Uterus (tissue), 4 donors: Measurements from ENCODE around the gene ID3. TPM values are rescaled to one million over a fixed set of nuclear protein-coding genes. Genes with fewer than 3 reads are reported as not detected.

ENCODE experiments used
- DNase-seq, 2 donors: peaks; one replicate each; pipeline ENCODE4 v3.0.0-alpha.2; 2019 to 2020
- H3K27ac ChIP-seq, 2 donors: fragments of 200-600 bp; sonication (generic); 1 replicate in 1 of 2; 2 replicates in 1 of 2; pipeline ENCODE4 v1.5.1; 2016 to 2018
- H3K27me3 ChIP-seq, 2 donors: fragments of 200-600 bp; sonication (generic); one replicate each; pipeline ENCODE4 v1.5.1; 2018 to 2019; ENCODE audit warnings: control low read depth in 1 of 2
- H3K36me3 ChIP-seq, 2 donors: fragments of 200-600 bp; sonication (generic); one replicate each; pipeline ENCODE4 v1.5.1; 2019; ENCODE audit warnings: control low read depth in 1 of 2
- H3K4me1 ChIP-seq, 2 donors: fragments of 200-600 bp; sonication (generic); one replicate each; pipeline ENCODE4 v1.5.1; 2018 to 2019; ENCODE audit warnings: control low read depth in 1 of 2
- H3K4me3 ChIP-seq, 2 donors: fragments of 200-600 bp; sonication (generic); 1 replicate in 1 of 2; 2 replicates in 1 of 2; pipeline ENCODE4 v1.5.1; 2018 to 2019; ENCODE audit warnings: mild to moderate bottlenecking in 1 of 2
- H3K9me3 ChIP-seq, 2 donors: fragments of 200-600 bp; sonication (generic); one replicate each; pipeline ENCODE4 v1.5.1; 2019; ENCODE audit warnings: control low read depth in 1 of 2
- CTCF ChIP-seq, 4 experiments: fragments of 200-600 bp in 2 of 4; fragments of 450-650 bp in 2 of 4; sonication (generic) in 2 of 4; IDR thresholded peaks; one replicate each; pipeline ENCODE4 v1.5.1; 2016 to 2019; ENCODE audit warnings: antibody characterized with exemption in 4 of 4, mild to moderate bottlenecking in 2 of 4, moderate library complexity in 1 of 4
- POLR2A ChIP-seq, 2 donors: fragments of 450-650 bp; IDR thresholded peaks; one replicate each; pipeline ENCODE4 v1.6.1; 2016; ENCODE audit warnings: antibody characterized with exemption in 2 of 2, mild to moderate bottlenecking in 1 of 2, moderate library complexity in 1 of 2
- intact Hi-C: fragments of 100-400 bp; cut with DNase I; formaldehyde crosslinking; loops from one replicate; pipeline ENCODE4 v1.15.1; 2023; ENCODE audit warnings: low total_unique reads
- total RNA-seq, 4 donors: library from RNA; depleted of rRNA in 3 of 4; stranded (reverse); fragments of >200 nt in 3 of 4; gene quantifications; one replicate each; pipeline versions ENCODE4 v1.1.0 to v1.2.4, GENCODE V29; 2014 to 2023
- donor health status: DM: yes; HTN: yes; CAD: no.

ID3 gene
- total RNA-seq, 4 donors from 2014 or later: 38.4 to 652 (median 260) TPM

- intact Hi-C loops: no loop called here
- H3K36me3 ChIP-seq: no peaks in the 10 kb centered on the region
- H3K27me3 ChIP-seq: no peaks in the 10 kb centered on the region
- no peak for TF ChIP-seq CTCF (IDR thresholded peaks at IDR 0.05)
- no peak for TF ChIP-seq POLR2A (IDR thresholded peaks at IDR 0.05)
- no peak for DNase-seq
- no peaks in the 10 kb centered on the region for H3K9me3 ChIP-seq
- no peak overlapping the region for H3K4me3 ChIP-seq
- peaks cover 4 to 5% of the 10 kb centered on the region in 2 donors for H3K4me1 ChIP-seq
- H3K27ac ChIP-seq: no peak overlapping the region
These were observed 14.4 kb upstream of the ID3 start for GRCh38 chr1:23573574-23574182.

GRCh38 chr1:23571465-23571864 lies 12.2 kb upstream of the ID3 start:
- H3K36me3 ChIP-seq: no peaks in the 10 kb centered on the region
- H3K4me3 ChIP-seq: no peak overlapping the region
- H3K27ac ChIP-seq: no peak overlapping the region
- no peak for DNase-seq
- intact Hi-C loops: no loop called here
- H3K9me3 ChIP-seq: no peaks in the 10 kb centered on the region
- TF ChIP-seq POLR2A (IDR thresholded peaks at IDR 0.05) (no peak), CTCF (IDR thresholded peaks at IDR 0.05) (no peak)
- peaks cover 0 to 11% of the 10 kb centered on the region in 2 donors for H3K4me1 ChIP-seq
- no peaks in the 10 kb centered on the region for H3K27me3 ChIP-seq

DNA sequence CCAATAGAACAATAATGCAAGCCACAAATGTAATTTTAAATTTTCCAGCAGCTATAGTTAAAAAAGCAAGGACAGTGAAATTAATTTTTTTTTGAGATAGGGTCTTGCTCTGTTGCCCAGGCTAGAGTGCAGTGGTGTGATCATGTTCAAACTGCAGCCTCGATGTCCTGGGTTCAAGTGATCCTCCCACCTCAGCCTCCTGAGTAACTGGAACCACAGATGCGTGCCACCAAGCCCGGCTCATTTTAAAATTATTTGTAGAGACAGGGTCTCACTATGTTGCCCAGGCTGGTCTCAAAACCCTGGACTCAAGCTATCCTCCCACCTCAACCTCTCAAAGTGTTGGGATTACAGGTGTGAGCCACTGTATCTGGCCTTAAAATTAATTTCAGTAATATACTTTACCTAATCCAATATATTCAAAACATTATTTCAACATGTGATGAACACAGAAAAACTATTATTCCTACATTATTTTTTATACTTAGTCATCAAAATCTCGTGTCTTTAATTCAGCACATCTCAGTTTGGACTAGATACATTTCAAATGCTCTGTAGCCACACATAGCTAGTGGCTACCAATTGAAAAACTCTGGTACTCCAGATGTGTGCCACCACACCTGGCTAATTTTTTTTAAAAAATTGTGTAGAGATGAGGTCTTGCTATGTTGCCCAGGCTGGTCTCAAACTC lies 10.8 kb upstream of the ID3 start:
- H3K4me3 ChIP-seq: no peak overlapping the region
- no peak overlapping the region for H3K27ac ChIP-seq
- H3K4me1 ChIP-seq: peaks cover 0 to 11% of the 10 kb centered on the region in 2 donors
- intact Hi-C loops: no loop called here
- TF ChIP-seq CTCF (IDR thresholded peaks at IDR 0.05) (no peak), POLR2A (IDR thresholded peaks at IDR 0.05) (no peak)
- DNase-seq: no peak
- no peaks in the 10 kb centered on the region for H3K36me3 ChIP-seq
- H3K9me3 ChIP-seq: no peaks in the 10 kb centered on the region
- H3K27me3 ChIP-seq: no peaks in the 10 kb centered on the region

DNA sequence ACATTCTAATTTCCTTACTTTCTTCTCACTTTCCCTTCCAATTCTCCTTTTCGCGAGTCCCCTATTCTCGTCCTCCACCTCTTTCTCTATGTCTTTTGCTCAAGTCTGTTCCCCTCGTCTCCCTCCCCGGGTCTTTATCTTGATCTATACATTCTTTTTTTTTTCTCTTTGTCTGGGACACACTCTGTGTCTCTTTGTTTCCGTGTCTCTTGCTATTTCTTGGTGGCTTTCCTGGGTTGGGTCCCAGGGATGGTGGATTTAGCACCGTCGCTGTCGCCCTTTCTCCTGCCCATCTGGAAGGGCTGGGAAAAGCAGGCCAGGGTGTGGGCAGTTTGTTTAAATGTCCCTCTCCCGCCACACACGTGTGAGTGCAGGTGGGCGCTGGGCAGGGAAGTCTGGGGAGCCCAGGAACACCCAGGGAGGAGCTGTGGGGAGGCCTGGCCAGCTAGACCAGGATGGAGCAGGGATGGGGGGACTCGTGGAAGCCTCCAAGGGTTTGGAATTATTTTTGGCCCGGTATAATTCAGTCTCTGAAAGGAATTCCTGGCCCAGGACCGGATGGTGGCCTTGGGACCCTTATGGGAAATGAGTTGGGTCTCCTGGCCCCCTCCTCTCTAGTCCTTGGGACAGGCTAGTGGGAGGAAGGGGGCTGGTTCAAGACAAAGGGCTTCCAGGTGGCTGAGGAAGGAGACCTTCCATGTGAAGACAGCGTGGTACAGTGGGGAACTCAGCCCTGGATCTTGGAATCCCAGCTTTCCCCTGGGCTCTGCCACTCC lies 9.5 kb upstream of the ID3 start:
- TF ChIP-seq POLR2A (IDR thresholded peaks at IDR 0.05) (no peak), CTCF (IDR thresholded peaks at IDR 0.05) (no peak)
- intact Hi-C loops: no loop called here
- Histone ChIP-seq H3K4me3 (peak overlapping the region; percentile 35 to 50), H3K4me1 (peaks cover 0 to 11% of the 10 kb centered on the region in 2 donors), H3K9me3 (no peaks in the 10 kb centered on the region), H3K36me3 (no peaks in the 10 kb centered on the region), H3K27me3 (no peaks in the 10 kb centered on the region), H3K27ac (peak overlapping the region; percentile 59 to 76)
- no peak for DNase-seq
